Measurements from ENCODE around the gene GPHA2.
"Not testable (repeated sequence)": the region's sequence is repeated elsewhere in the genome, so short reads cannot be mapped to it uniquely, and the experiment has no call there.

Gene GPHA2

GRCh38 chr11:64935359-64936081 is at the start of gene GPHA2:
GPHA2 (minus strand) TSS chr11:64935893; CDS start chr11:64935460, 433 bp downstream.
- in situ Hi-C loops (cut with HindIII; ENCODE audit: low pct_ligation_motif_present, low pct_unique_long_range_greater_than_20kb, low sequenced_read_pairs): no loop called here
- no peak for DNase-seq

GRCh38 chr11:64983339-64983738 is 47.6 kb upstream of the GPHA2 start:
- DNase-seq; in situ Hi-C loops (cut with HindIII; ENCODE audit: low pct_ligation_motif_present, low pct_unique_long_range_greater_than_20kb, low sequenced_read_pairs): not testable (repeated sequence)

GRCh38 chr11:64976651-64977050 is 41.0 kb upstream of the GPHA2 start:
- no peak for DNase-seq
- in situ Hi-C loops (cut with HindIII; ENCODE audit: low pct_ligation_motif_present, low pct_unique_long_range_greater_than_20kb, low sequenced_read_pairs): no loop called here

- no peak for DNase-seq
- in situ Hi-C loops (cut with HindIII; ENCODE audit: low pct_ligation_motif_present, low pct_unique_long_range_greater_than_20kb, low sequenced_read_pairs): no loop called here
Observed at GRCh38 chr11:64974124-64974523, 38.4 kb upstream of the GPHA2 start.

- DNase-seq: peak; percentile 60
- in situ Hi-C loops (cut with HindIII; ENCODE audit: low pct_ligation_motif_present, low pct_unique_long_range_greater_than_20kb, low sequenced_read_pairs): no loop called here
Observed at GRCh38 chr11:64971421-64972233, 35.9 kb upstream of the GPHA2 start, which contains the start of gene MAJIN. MAJIN (minus strand) TSS chr11:64972108; CDS start chr11:64959405, 12,703 bp downstream.

- no peak for DNase-seq
Observed at GRCh38 chr11:64970731-64971151, 35.0 kb upstream of the GPHA2 start.

GRCh38 chr11:64969209-64969608 is 33.5 kb upstream of the GPHA2 start:
- in situ Hi-C loops (cut with HindIII; ENCODE audit: low pct_ligation_motif_present, low pct_unique_long_range_greater_than_20kb, low sequenced_read_pairs): no loop called here
- no peak for DNase-seq

More at GRCh38 chr11:64970731-64971151, 35.0 kb upstream of the GPHA2 start:
- in situ Hi-C loops (cut with HindIII; ENCODE audit: low pct_ligation_motif_present, low pct_unique_long_range_greater_than_20kb, low sequenced_read_pairs): no loop called here

GRCh38 chr11:64967375-64967774 is 31.7 kb upstream of the GPHA2 start:
- DNase-seq: no peak
- in situ Hi-C loops (cut with HindIII; ENCODE audit: low pct_ligation_motif_present, low pct_unique_long_range_greater_than_20kb, low sequenced_read_pairs): no loop called here

- DNase-seq: no peak
- in situ Hi-C loops (cut with HindIII; ENCODE audit: low pct_ligation_motif_present, low pct_unique_long_range_greater_than_20kb, low sequenced_read_pairs): no loop called here
Observed at GRCh38 chr11:64963072-64963631, 27.5 kb upstream of the GPHA2 start.

- no peak for DNase-seq
- in situ Hi-C loops (cut with HindIII; ENCODE audit: low pct_ligation_motif_present, low pct_unique_long_range_greater_than_20kb, low sequenced_read_pairs): no loop called here
Observed at GRCh38 chr11:64960719-64961118, 25.0 kb upstream of the GPHA2 start.

- in situ Hi-C loops (cut with HindIII; ENCODE audit: low pct_ligation_motif_present, low pct_unique_long_range_greater_than_20kb, low sequenced_read_pairs): no loop called here
- no peak for DNase-seq
Observed at GRCh38 chr11:64959498-64959897, 23.8 kb upstream of the GPHA2 start.

GRCh38 chr11:64954201-64954600 is 18.5 kb upstream of the GPHA2 start:
- no peak for DNase-seq
- in situ Hi-C loops (cut with HindIII; ENCODE audit: low pct_ligation_motif_present, low pct_unique_long_range_greater_than_20kb, low sequenced_read_pairs): no loop called here

GRCh38 chr11:64951529-64951928 is 15.8 kb upstream of the GPHA2 start:
- in situ Hi-C loops (cut with HindIII; ENCODE audit: low pct_ligation_motif_present, low pct_unique_long_range_greater_than_20kb, low sequenced_read_pairs): no loop called here
- no peak for DNase-seq

- in situ Hi-C loops (cut with HindIII; ENCODE audit: low pct_ligation_motif_present, low pct_unique_long_range_greater_than_20kb, low sequenced_read_pairs): no loop called here
- no peak for DNase-seq
Observed at GRCh38 chr11:64947208-64947814, 11.6 kb upstream of the GPHA2 start.

GRCh38 chr11:64936539-64936938 is 846 bp upstream of the GPHA2 start:
- no peak for DNase-seq
- in situ Hi-C loops (cut with HindIII; ENCODE audit: low pct_ligation_motif_present, low pct_unique_long_range_greater_than_20kb, low sequenced_read_pairs): no loop called here

- no peak for DNase-seq
- in situ Hi-C loops (cut with HindIII; ENCODE audit: low pct_ligation_motif_present, low pct_unique_long_range_greater_than_20kb, low sequenced_read_pairs): no loop called here
Observed at GRCh38 chr11:64934682-64935358, 873 bp downstream of the GPHA2 start.

GRCh38 chr11:64933935-64934681 is 1.6 kb downstream of the GPHA2 start:
- no peak for DNase-seq
- in situ Hi-C loops (cut with HindIII; ENCODE audit: low pct_ligation_motif_present, low pct_unique_long_range_greater_than_20kb, low sequenced_read_pairs): no loop called here

All from ACHN (cell line).